Testis (tissue), 3 donors: Measurements from ENCODE around the gene PPP1R37. TPM values are rescaled to one million over a fixed set of nuclear protein-coding genes. Genes with fewer than 3 reads are reported as not detected.
"Not testable (repeated sequence)": the region's sequence is repeated elsewhere in the genome, so short reads cannot be mapped to it uniquely, and the experiment has no call there.

Experiments used
- DNase-seq: peaks from one replicate; pipeline ENCODE4 v3.0.0-alpha.2; 2019
- H3K27ac ChIP-seq, 2 donors: fragments of 200-600 bp; sonication (generic); one replicate each; pipeline ENCODE4 v1.5.1; 2019
- H3K27me3 ChIP-seq: fragments of 200-600 bp; sonication (generic); one replicate; pipeline ENCODE4 v1.5.1; 2019
- H3K36me3 ChIP-seq: fragments of 200-600 bp; sonication (generic); one replicate; pipeline ENCODE4 v1.5.1; 2017; ENCODE audit warnings: low read depth; ENCODE audit errors: missing control alignments
- H3K4me1 ChIP-seq: fragments of 200-600 bp; sonication (generic); one replicate; pipeline ENCODE4 v1.5.1; 2019
- H3K4me3 ChIP-seq, 2 donors: fragments of 200-600 bp; sonication (generic); one replicate each; pipeline ENCODE4 v1.5.1; 2017 to 2019
- H3K9me3 ChIP-seq: fragments of 200-600 bp; sonication (generic); one replicate; pipeline ENCODE4 v1.5.1; 2017
- POLR2A ChIP-seq: fragments of 450-650 bp; IDR thresholded peaks from one replicate; pipeline ENCODE4 v1.6.1; 2017; ENCODE audit warnings: antibody characterized with exemption, mild to moderate bottlenecking, moderate library complexity
- whole genome bisulfite sequencing, 2 donors: methylation state at CpG; one replicate each; pipeline ENCODE4 v1.1.5; 2018; 5-methylcytosine and 5-hydroxymethylcytosine counted together
- intact Hi-C: fragments of 100-400 bp; cut with DNase I; formaldehyde crosslinking; loops from one replicate; pipeline ENCODE4 v1.15.1; 2023; ENCODE audit warnings: low total_unique reads
- polyA plus RNA-seq: library from polyadenylated mRNA; stranded (reverse); fragments of 350-450 nt; fragmentation: Illumina TruSeq; extraction: RNeasy Lipid Tissue Mini Kit (QIAGEN cat#74804); gene quantifications from one replicate; pipeline ENCODE4 v1.2.3, GENCODE V29; 2014; ENCODE audit warnings: low read depth, low replicate concordance; ENCODE audit not compliant: insufficient read depth
- total RNA-seq, 2 donors: library from RNA; depleted of rRNA; stranded (reverse); fragments of >200 nt; gene quantifications; one replicate each; pipeline ENCODE4 v1.2.3, GENCODE V29; 2016
- TF ChIP-seq, protein P1 (sequence below), 3 experiments: fragments of 450-650 bp in 2 of 3; fragments of 200-600 bp in 1 of 3; sonication (generic) in 1 of 3; IDR thresholded peaks; one replicate each; pipeline ENCODE4 v1.5.1; 2016 to 2019; ENCODE audit warnings: antibody characterized with exemption in 3 of 3, mild to moderate bottlenecking in 2 of 3, moderate library complexity in 1 of 3

PPP1R37 gene
- total and polyA plus RNA-seq, 3 donors from 2014 or later, result 28.5 to 83.0 (median 82.5) TPM

DNA sequence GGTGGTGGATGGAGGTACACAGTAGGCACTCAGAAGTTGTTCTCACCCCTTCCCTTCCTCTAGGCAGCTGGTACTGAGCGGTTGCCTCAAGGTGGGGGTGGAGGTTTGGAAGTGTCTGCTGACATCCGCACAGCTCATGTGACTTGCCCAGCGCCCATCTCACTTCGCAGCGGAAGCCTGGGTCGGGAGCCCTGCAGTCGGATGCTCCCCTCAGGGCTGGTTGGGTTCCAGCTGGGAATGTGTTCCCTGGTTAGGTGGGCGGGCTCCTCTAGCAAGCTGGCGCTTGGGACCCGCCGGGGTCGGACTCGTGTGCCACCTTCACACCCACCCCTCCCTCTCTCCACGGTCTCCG is 10.2 kb downstream of the PPP1R37 start:
- intact Hi-C loops, result no loop called here
- Histone ChIP-seq H3K27ac (no peak overlapping the region), H3K27me3 (no peaks in the 10 kb centered on the region), H3K4me1 (peaks cover 56% of the 10 kb centered on the region), H3K4me3 (no peak overlapping the region), H3K9me3 (no peaks in the 10 kb centered on the region), H3K36me3 (no peaks in the 10 kb centered on the region)
- TF ChIP-seq, protein P1, sequence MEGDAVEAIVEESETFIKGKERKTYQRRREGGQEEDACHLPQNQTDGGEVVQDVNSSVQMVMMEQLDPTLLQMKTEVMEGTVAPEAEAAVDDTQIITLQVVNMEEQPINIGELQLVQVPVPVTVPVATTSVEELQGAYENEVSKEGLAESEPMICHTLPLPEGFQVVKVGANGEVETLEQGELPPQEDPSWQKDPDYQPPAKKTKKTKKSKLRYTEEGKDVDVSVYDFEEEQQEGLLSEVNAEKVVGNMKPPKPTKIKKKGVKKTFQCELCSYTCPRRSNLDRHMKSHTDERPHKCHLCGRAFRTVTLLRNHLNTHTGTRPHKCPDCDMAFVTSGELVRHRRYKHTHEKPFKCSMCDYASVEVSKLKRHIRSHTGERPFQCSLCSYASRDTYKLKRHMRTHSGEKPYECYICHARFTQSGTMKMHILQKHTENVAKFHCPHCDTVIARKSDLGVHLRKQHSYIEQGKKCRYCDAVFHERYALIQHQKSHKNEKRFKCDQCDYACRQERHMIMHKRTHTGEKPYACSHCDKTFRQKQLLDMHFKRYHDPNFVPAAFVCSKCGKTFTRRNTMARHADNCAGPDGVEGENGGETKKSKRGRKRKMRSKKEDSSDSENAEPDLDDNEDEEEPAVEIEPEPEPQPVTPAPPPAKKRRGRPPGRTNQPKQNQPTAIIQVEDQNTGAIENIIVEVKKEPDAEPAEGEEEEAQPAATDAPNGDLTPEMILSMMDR (IDR thresholded peaks at IDR 0.05), result no peak
- no peak for TF ChIP-seq POLR2A
- DNase-seq, result peak; percentile 53
- WGBS, 2 donors, result 33 to 42% methylated on average over 3 to 9 of the region's 15 CpGs

DNA sequence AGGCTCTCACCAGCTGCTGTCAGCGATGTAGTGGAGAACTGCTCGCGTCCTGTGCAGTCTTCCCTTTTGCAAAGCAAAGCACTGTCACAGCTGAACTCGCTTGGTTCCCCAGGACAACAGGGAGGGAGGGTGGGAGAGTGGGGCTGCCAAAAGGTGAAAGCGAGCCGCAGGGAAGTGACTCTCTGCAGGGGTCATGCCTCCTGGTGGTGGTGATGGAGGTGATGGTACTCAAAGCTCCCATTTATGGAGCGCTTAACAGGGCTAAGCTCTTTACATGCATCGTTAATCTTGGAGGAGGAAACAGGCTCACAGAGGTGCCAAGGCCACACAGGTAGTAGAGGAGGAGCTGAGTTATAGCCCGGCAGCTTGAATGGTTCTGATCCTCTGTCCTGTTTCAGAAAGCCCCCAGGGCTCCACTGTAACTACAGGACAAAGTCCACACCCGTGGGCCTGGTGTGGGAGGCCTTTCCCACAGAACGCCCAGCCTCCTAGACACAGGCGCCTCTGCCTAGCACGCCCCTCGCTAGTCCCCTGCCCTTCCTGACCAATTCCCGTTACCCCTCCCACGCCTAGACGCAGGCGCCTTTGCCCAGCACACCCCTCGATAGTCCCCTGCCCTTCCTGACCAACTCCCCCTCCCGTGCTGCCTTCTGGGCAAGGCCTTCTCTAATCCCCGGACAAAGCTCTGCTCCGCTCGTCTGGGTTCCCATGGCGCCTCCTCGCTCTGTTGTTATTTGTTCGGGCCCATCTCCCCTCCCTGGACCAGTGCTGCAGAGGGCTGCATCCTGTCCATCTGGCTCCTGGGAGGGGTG is 10.7 kb downstream of the PPP1R37 start:
- Histone ChIP-seq H3K27ac (no peak overlapping the region), H3K36me3 (no peaks in the 10 kb centered on the region), H3K4me1 (peaks cover 50% of the 10 kb centered on the region), H3K9me3 (no peaks in the 10 kb centered on the region), H3K27me3 (no peaks in the 10 kb centered on the region), H3K4me3 (no peak overlapping the region)
- intact Hi-C loops, result no loop called here
- TF ChIP-seq, protein P1 (IDR thresholded peaks at IDR 0.05), result no peak
- no peak for TF ChIP-seq POLR2A
- DNase-seq, result no peak
- 49 to 60% methylated on average over 25 to 26 of the region's 26 CpGs for WGBS, 2 donors

DNA sequence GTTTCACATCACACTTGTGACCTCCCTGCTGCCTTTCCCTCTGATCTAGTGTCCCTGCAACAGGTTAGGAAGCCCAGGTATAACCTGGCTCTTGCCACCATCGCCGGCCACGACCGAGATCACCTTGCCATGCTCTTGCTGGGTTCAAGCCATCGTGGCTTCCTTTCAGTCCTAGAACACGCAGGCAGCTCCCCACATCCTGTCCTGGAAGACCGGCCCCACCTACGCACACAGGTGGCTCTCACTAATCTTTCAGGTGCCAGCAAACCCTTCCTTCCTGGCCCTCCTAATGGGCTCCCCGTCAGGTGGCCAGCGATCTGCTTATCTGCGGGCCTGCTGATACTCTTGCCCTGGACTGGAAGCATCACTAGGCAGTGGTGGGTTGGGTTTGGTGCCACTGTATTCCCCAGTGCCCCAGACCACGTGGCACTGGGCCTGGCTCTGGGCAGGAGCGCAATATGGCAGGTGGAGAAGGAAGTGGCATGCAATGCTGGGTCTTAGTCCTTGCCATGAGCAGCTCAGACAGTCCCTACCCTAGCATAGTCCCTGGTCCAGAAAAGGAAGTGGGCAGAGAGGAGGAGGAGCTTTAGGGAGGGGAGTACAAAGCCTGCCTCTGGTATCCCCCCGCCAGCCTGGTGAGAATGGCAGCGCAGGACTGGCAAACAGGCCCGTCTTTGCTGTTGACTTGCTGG is 11.8 kb downstream of the PPP1R37 start:
- Histone ChIP-seq H3K27ac (no peak overlapping the region), H3K36me3 (no peaks in the 10 kb centered on the region), H3K9me3 (no peaks in the 10 kb centered on the region), H3K4me3 (no peak overlapping the region), H3K4me1 (peaks cover 39% of the 10 kb centered on the region), H3K27me3 (no peaks in the 10 kb centered on the region)
- no peak for TF ChIP-seq POLR2A
- TF ChIP-seq, protein P1 (IDR thresholded peaks at IDR 0.05), result no peak
- intact Hi-C loops, result no loop called here
- 76 to 85% methylated on average over 12 to 16 of the region's 16 CpGs for WGBS, 2 donors
- no peak for DNase-seq

DNA sequence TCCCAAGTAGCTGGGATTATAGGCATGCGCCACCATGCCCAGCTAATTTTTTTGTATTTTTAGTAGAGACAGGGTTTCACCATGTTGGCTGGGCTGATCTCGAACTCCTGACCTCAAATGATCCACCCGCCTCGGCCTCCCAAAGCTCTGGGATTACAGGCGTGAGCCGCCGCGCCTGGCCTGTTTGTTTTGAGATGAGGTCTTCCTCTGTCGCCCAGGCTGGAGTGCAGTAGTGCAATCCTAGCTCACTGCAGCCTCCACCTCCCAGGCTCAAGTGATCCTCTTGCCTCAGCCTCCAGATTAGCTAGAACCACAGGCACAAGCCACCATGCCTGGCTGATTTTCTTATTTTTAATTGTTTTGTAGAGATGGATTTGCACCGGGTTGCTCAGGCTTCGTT is 13.4 kb downstream of the PPP1R37 start:
- H3K4me1 ChIP-seq, result peaks cover 25% of the 10 kb centered on the region
- H3K36me3 ChIP-seq, H3K4me3 ChIP-seq, H3K27ac ChIP-seq, intact Hi-C loops, H3K9me3 ChIP-seq, H3K27me3 ChIP-seq, DNase-seq: not testable (repeated sequence)
- WGBS, 2 donors, result 92 to 96% methylated on average over 11 of the region's 11 CpGs

DNA sequence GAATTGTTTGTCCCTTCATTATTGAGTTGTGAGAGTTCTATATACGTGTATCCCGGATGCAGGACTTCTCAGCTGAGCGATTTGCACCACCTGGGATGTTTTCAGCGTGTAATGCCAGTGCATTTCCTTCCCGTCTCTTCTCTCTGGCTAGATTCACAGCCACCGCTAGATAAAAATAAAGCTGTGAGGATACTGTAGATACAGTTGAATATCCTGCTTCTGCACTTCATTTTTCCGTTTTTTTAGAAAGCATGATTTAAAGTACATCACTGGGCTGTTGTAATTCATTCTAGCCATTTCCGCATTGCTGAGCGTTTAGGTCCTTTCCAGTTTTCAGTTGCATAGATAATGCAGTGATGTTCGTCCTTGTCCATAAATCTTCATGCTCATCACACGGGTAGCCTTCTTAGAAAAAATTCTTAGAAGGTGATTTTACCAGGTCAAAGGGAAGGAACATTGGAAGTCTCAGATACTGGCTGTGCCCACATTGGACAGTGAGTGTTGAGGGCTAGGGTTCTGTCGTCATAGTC is 14.7 kb downstream of the PPP1R37 start:
- Histone ChIP-seq H3K4me3 (no peak overlapping the region), H3K27me3 (no peaks in the 10 kb centered on the region), H3K9me3 (no peaks in the 10 kb centered on the region), H3K4me1 (peaks cover 14% of the 10 kb centered on the region), H3K27ac (no peak overlapping the region), H3K36me3 (no peaks in the 10 kb centered on the region)
- 72 to 86% methylated on average over 12 of the region's 12 CpGs for WGBS, 2 donors
- intact Hi-C loops, result no loop called here
- no peak for DNase-seq
- TF ChIP-seq, protein P1 (IDR thresholded peaks at IDR 0.05), result no peak
- TF ChIP-seq POLR2A, result no peak
